Mesendoderm (in vitro differentiated cells): ENCODE results near the gene RAB20.

ENCODE experiments used
- DNase-seq: peaks from one replicate; pipeline ENCODE4 v3.0.0; 2013
- H2AK5ac ChIP-seq: 2 replicates; pipeline ENCODE4 v1.6.1; 2013; ENCODE audit warnings: low read length, inconsistent platforms
- H2BK120ac ChIP-seq: 2 replicates; pipeline ENCODE4 v1.6.1; 2013; ENCODE audit warnings: low read depth, mild to moderate bottlenecking, low read length, moderate library complexity, mixed read lengths
- H2BK15ac ChIP-seq: replicated peaks from 2 replicates; pipeline ENCODE4 v1.6.1; 2013; ENCODE audit warnings: low read depth, mild to moderate bottlenecking, moderate library complexity
- H2BK5ac ChIP-seq: 2 replicates; pipeline ENCODE4 v1.6.1; 2013; ENCODE audit warnings: low read length, inconsistent platforms
- H3K18ac ChIP-seq: 2 replicates; pipeline ENCODE4 v1.6.1; 2013; ENCODE audit warnings: mild to moderate bottlenecking, low read length, mixed read lengths
- H3K23ac ChIP-seq: one replicate; pipeline ENCODE4 v1.6.1; 2013; ENCODE audit warnings: low read length
- H3K27ac ChIP-seq: 2 replicates; pipeline ENCODE4 v1.5.1; 2013; ENCODE audit warnings: low read depth, mild to moderate bottlenecking, inconsistent platforms, low read length, moderate library complexity
- H3K27me3 ChIP-seq: 2 replicates; pipeline ENCODE4 v1.6.1; 2013; ENCODE audit warnings: low read length, control low read depth, mild to moderate bottlenecking, inconsistent platforms; ENCODE audit not compliant: insufficient read depth, poor library complexity
- H3K36me3 ChIP-seq: 2 replicates; pipeline ENCODE4 v1.6.1; 2013; ENCODE audit warnings: low read length, inconsistent platforms; ENCODE audit not compliant: control insufficient read depth, insufficient read depth
- H3K4ac ChIP-seq: one replicate; pipeline ENCODE4 v1.6.1; 2013; ENCODE audit warnings: low read depth, mild to moderate bottlenecking, low read length, moderate library complexity
- H3K4me1 ChIP-seq: 2 replicates; pipeline ENCODE4 v1.6.1; 2013; ENCODE audit warnings: low read depth, low read length, inconsistent platforms; ENCODE audit not compliant: control insufficient read depth
- H3K4me2 ChIP-seq: 2 replicates; pipeline ENCODE4 v1.6.1; 2013; ENCODE audit warnings: low read length
- H3K4me3 ChIP-seq: 2 replicates; pipeline ENCODE4 v1.5.1; 2013; ENCODE audit warnings: mild to moderate bottlenecking, low read length
- H3K56ac ChIP-seq: one replicate; pipeline ENCODE4 v1.6.1; 2013; ENCODE audit warnings: low read length
- H3K79me1 ChIP-seq: 2 replicates; pipeline ENCODE4 v1.6.1; 2013; ENCODE audit warnings: low read length, inconsistent platforms
- H3K79me2 ChIP-seq: 2 replicates; pipeline ENCODE4 v1.6.1; 2013; ENCODE audit warnings: mild to moderate bottlenecking, low read length; ENCODE audit not compliant: control insufficient read depth, insufficient read depth
- H3K9ac ChIP-seq: 2 replicates; pipeline ENCODE4 v1.6.1; 2013; ENCODE audit warnings: low read length, inconsistent platforms
- H4K5ac ChIP-seq: one replicate; pipeline ENCODE4 v1.6.1; 2013; ENCODE audit warnings: low read length
- H4K8ac ChIP-seq: one replicate; pipeline ENCODE4 v1.6.1; 2013; ENCODE audit warnings: low read depth, mild to moderate bottlenecking, control low read depth, low read length, moderate library complexity
- WGBS: extraction: QIAGEN DNeasy Blood & Tissue Kit; methylation state at CpG from one replicate; pipeline ENCODE4 v1.1.7; 2013; ENCODE audit warnings: low lambda C conversion rate, missing lambda C conversion rate; ENCODE audit not compliant: insufficient coverage; ENCODE audit errors: extremely low coverage; 5-methylcytosine and 5-hydroxymethylcytosine counted together

Gene RAB20

DNA sequence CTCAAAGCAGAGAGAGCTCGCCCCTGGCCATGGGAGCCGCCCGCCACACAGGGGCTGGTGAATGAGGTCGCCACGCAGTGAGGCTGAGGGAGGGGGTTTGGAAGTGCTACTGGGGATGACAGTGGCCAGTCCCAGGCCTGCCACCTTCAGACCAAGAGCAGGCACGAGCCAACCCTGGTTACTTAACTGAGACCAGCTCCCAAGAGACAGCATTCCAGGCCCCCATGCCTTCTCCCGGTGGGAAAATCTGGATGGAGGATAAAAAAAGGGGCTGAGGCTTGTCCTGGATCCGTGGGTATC lies 43.3 kb downstream of the RAB20 start:
- no CpG with 5 or more reads among the region's 8 CpGs for WGBS
- H3K4me2 ChIP-seq, result no peak overlapping the region

GRCh38 chr13:110517505-110518225 lies 43.9 kb downstream of the RAB20 start:
- Histone ChIP-seq H3K4me1 (no peaks in the 10 kb centered on the region), H3K27me3 (no peaks in the 10 kb centered on the region), H3K36me3 (no peaks in the 10 kb centered on the region), H2BK15ac (no peak overlapping the region), H3K79me2 (no peaks in the 10 kb centered on the region), H3K4me2 (no peak overlapping the region), H3K79me1 (no peaks in the 10 kb centered on the region), H4K8ac (no peak overlapping the region), H3K23ac (no peak overlapping the region), H3K9ac (no peak overlapping the region), H2AK5ac (no peak overlapping the region), H2BK5ac (no peak overlapping the region), H3K27ac (no peak overlapping the region), H3K4ac (no peak overlapping the region), H3K4me3 (no peak overlapping the region), H2BK120ac (no peak overlapping the region), H3K56ac (no peak overlapping the region), H3K18ac (no peak overlapping the region), H4K5ac (no peak overlapping the region)
- DNase-seq, result no peak
- no CpG with 5 or more reads among the region's 7 CpGs for WGBS

More for the DNA sequence above, 43.3 kb downstream of the RAB20 start:
- peak; percentile 41 for DNase-seq
- no peak overlapping the region for H3K9ac ChIP-seq
- no peak overlapping the region for H2BK120ac ChIP-seq
- H3K27me3 ChIP-seq, result no peaks in the 10 kb centered on the region
- no peak overlapping the region for H2BK15ac ChIP-seq
- no peaks in the 10 kb centered on the region for H3K36me3 ChIP-seq
- H4K8ac ChIP-seq, result no peak overlapping the region
- H3K27ac ChIP-seq, result no peak overlapping the region
- H3K4me3 ChIP-seq, result no peak overlapping the region
- H3K79me2 ChIP-seq, result no peaks in the 10 kb centered on the region
- H3K79me1 ChIP-seq, result no peaks in the 10 kb centered on the region
- no peak overlapping the region for H3K23ac ChIP-seq
- no peak overlapping the region for H4K5ac ChIP-seq
- H3K4ac ChIP-seq, result no peak overlapping the region
- H2BK5ac ChIP-seq, result no peak overlapping the region
- H3K18ac ChIP-seq, result no peak overlapping the region
- no peak overlapping the region for H3K56ac ChIP-seq
- no peaks in the 10 kb centered on the region for H3K4me1 ChIP-seq
- H2AK5ac ChIP-seq, result no peak overlapping the region

DNA sequence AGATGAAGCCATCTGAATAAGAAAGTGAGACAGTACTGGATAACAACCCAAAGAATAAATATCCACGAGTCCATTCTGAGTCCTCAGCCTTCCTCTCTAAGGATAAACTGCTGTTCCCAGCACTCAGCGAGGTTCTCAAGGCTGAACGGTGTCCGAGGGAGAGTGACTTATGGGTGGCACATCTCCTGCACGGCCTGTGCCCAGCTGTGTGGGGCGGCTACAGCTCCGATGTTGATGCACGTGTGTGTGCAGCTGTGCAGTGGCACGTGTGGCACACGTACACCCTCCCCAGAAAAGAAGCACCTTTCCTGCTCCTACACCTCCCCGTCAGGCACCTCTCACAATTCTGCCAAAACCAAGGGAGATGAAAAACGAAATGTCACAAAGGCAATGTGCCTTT lies 45.0 kb downstream of the RAB20 start:
- no peak overlapping the region for H3K18ac ChIP-seq
- peaks cover 2% of the 10 kb centered on the region for H3K36me3 ChIP-seq
- H2BK5ac ChIP-seq, result no peak overlapping the region
- H3K4ac ChIP-seq, result no peak overlapping the region
- H3K56ac ChIP-seq, result no peak overlapping the region
- no peak overlapping the region for H2AK5ac ChIP-seq
- no peak overlapping the region for H2BK120ac ChIP-seq
- no peaks in the 10 kb centered on the region for H3K27me3 ChIP-seq
- H3K79me2 ChIP-seq, result no peaks in the 10 kb centered on the region
- no peak overlapping the region for H4K5ac ChIP-seq
- WGBS, result no CpG with 5 or more reads among the region's 12 CpGs
- H2BK15ac ChIP-seq, result no peak overlapping the region
- no peak for DNase-seq
- no peaks in the 10 kb centered on the region for H3K79me1 ChIP-seq
- H3K4me2 ChIP-seq, result no peak overlapping the region
- no peak overlapping the region for H3K23ac ChIP-seq
- no peak overlapping the region for H3K27ac ChIP-seq
- H3K9ac ChIP-seq, result no peak overlapping the region
- H4K8ac ChIP-seq, result no peak overlapping the region
- H3K4me3 ChIP-seq, result no peak overlapping the region
- no peaks in the 10 kb centered on the region for H3K4me1 ChIP-seq

GRCh38 chr13:110512198-110512740 lies 49.3 kb downstream of the RAB20 start:
- H3K4me3 ChIP-seq, result no peak overlapping the region
- H3K4ac ChIP-seq, result no peak overlapping the region
- no peak overlapping the region for H4K5ac ChIP-seq
- no peak overlapping the region for H3K18ac ChIP-seq
- H3K4me1 ChIP-seq, result no peaks in the 10 kb centered on the region
- no peaks in the 10 kb centered on the region for H3K27me3 ChIP-seq
- H3K79me2 ChIP-seq, result no peaks in the 10 kb centered on the region
- no peak overlapping the region for H2BK5ac ChIP-seq
- H3K27ac ChIP-seq, result no peak overlapping the region
- H3K9ac ChIP-seq, result no peak overlapping the region
- H3K56ac ChIP-seq, result no peak overlapping the region
- H3K23ac ChIP-seq, result no peak overlapping the region
- WGBS, result no CpG with 5 or more reads among the region's 17 CpGs
- no peak overlapping the region for H4K8ac ChIP-seq
- no peaks in the 10 kb centered on the region for H3K79me1 ChIP-seq
- H2BK15ac ChIP-seq, result no peak overlapping the region
- H3K36me3 ChIP-seq, result peaks cover 2% of the 10 kb centered on the region
- H2AK5ac ChIP-seq, result no peak overlapping the region
- H3K4me2 ChIP-seq, result no peak overlapping the region
- no peak overlapping the region for H2BK120ac ChIP-seq
- no peak for DNase-seq

- no peak for DNase-seq
- Histone ChIP-seq H3K18ac (no peak overlapping the region), H3K23ac (no peak overlapping the region), H3K4me1 (no peaks in the 10 kb centered on the region), H3K4me2 (no peak overlapping the region), H3K27ac (no peak overlapping the region), H3K36me3 (peaks cover 2% of the 10 kb centered on the region), H3K27me3 (no peaks in the 10 kb centered on the region), H3K79me1 (no peaks in the 10 kb centered on the region), H4K5ac (no peak overlapping the region), H3K79me2 (no peaks in the 10 kb centered on the region), H2BK5ac (no peak overlapping the region), H3K56ac (no peak overlapping the region), H3K4me3 (no peak overlapping the region), H3K4ac (no peak overlapping the region), H4K8ac (no peak overlapping the region), H2BK15ac (no peak overlapping the region), H3K9ac (no peak overlapping the region), H2AK5ac (no peak overlapping the region), H2BK120ac (no peak overlapping the region)
- no CpG with 5 or more reads among the region's 31 CpGs for WGBS
Observed at GRCh38 chr13:110511509-110512181, 49.9 kb downstream of the RAB20 start.
